Measurements from ENCODE around the gene CDH23.

DNA sequence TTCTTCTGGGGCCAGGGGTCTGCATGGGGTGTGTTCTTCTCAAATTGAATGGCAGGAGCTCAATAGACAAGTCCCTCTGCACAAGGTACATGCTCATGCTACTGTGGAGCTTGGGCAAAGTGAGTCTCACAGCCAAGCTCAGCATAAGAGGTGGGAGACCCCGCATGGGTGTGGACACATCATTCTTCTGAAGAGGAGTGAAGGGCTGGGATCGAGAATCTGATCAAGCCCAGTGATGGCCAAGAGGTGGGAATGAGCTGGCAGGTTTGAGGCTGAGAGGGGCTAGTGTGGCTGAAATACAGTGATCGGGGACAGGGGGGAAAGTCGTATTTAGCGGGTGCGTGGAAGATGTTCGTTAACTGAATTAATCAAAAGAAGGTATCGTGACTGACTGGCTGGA is 32.6 kb downstream of the CDH23 start:
- TF ChIP-seq, protein P1, sequence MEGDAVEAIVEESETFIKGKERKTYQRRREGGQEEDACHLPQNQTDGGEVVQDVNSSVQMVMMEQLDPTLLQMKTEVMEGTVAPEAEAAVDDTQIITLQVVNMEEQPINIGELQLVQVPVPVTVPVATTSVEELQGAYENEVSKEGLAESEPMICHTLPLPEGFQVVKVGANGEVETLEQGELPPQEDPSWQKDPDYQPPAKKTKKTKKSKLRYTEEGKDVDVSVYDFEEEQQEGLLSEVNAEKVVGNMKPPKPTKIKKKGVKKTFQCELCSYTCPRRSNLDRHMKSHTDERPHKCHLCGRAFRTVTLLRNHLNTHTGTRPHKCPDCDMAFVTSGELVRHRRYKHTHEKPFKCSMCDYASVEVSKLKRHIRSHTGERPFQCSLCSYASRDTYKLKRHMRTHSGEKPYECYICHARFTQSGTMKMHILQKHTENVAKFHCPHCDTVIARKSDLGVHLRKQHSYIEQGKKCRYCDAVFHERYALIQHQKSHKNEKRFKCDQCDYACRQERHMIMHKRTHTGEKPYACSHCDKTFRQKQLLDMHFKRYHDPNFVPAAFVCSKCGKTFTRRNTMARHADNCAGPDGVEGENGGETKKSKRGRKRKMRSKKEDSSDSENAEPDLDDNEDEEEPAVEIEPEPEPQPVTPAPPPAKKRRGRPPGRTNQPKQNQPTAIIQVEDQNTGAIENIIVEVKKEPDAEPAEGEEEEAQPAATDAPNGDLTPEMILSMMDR (conservative IDR thresholded peaks at IDR 0.05 in 1 of 2, IDR thresholded peaks at IDR 0.05 in 1 of 2; ENCODE audit: extremely low read depth in 1 of 2, insufficient read depth in 1 of 2, low read depth in 1 of 2, low read length in 2 of 2) = no peak
- no peak for TF ChIP-seq EZH2 (IDR thresholded peaks at IDR 0.05; ENCODE audit: borderline replicate concordance, low read length)
